B cell (primary cell): ENCODE measurements around the gene RPRD1A.

Experiments used
- EZH2 ChIP-seq: IDR thresholded peaks from 2 replicates; pipeline ENCODE4 v1.6.1; 2012; ENCODE audit warnings: borderline replicate concordance, low read depth, mild to moderate bottlenecking, moderate library complexity, low read length; ENCODE audit not compliant: insufficient read depth, poor library complexity, severe bottlenecking
- TF ChIP-seq, protein P1 (sequence below): fragments of 200-600 bp; IDR thresholded peaks from one replicate; pipeline ENCODE4 v1.8.0; 2022; ENCODE audit warnings: antibody characterized with exemption, mild to moderate bottlenecking

DNA sequence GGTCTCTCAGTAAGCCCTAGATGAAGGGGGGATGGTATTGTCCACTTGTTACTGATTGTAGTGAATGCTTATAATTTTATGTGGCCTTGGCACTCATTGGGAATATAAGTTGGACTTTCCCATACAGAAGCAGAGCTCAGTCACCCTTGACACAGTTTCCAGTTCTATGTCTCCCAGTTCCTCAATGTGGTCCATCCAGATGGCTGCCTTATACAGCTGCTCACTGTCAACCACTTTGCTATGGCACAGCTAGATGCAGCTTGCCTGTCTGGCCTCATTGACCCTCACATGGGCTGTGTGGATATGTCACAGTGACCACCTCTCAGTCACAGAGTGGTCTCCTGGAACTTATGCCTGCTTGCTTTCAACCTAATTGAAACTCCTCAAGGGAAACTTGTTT, 40.1 kb upstream of the RPRD1A start:
- TF ChIP-seq, protein P1, sequence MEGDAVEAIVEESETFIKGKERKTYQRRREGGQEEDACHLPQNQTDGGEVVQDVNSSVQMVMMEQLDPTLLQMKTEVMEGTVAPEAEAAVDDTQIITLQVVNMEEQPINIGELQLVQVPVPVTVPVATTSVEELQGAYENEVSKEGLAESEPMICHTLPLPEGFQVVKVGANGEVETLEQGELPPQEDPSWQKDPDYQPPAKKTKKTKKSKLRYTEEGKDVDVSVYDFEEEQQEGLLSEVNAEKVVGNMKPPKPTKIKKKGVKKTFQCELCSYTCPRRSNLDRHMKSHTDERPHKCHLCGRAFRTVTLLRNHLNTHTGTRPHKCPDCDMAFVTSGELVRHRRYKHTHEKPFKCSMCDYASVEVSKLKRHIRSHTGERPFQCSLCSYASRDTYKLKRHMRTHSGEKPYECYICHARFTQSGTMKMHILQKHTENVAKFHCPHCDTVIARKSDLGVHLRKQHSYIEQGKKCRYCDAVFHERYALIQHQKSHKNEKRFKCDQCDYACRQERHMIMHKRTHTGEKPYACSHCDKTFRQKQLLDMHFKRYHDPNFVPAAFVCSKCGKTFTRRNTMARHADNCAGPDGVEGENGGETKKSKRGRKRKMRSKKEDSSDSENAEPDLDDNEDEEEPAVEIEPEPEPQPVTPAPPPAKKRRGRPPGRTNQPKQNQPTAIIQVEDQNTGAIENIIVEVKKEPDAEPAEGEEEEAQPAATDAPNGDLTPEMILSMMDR, result no peak
- TF ChIP-seq EZH2, result no peak
